ENCODE results near the gene CALCB. TPM values are rescaled to one million over a fixed set of nuclear protein-coding genes. Genes with fewer than 3 reads are reported as not detected.

CALCB gene
- total and polyA plus RNA-seq, 10 of the 15 experiments (the other 5 are each of a cell fraction or from before 2014, with no cell fraction given) = 0.09 to 0.28 (median 0.12) TPM; not detected in 3

DNA sequence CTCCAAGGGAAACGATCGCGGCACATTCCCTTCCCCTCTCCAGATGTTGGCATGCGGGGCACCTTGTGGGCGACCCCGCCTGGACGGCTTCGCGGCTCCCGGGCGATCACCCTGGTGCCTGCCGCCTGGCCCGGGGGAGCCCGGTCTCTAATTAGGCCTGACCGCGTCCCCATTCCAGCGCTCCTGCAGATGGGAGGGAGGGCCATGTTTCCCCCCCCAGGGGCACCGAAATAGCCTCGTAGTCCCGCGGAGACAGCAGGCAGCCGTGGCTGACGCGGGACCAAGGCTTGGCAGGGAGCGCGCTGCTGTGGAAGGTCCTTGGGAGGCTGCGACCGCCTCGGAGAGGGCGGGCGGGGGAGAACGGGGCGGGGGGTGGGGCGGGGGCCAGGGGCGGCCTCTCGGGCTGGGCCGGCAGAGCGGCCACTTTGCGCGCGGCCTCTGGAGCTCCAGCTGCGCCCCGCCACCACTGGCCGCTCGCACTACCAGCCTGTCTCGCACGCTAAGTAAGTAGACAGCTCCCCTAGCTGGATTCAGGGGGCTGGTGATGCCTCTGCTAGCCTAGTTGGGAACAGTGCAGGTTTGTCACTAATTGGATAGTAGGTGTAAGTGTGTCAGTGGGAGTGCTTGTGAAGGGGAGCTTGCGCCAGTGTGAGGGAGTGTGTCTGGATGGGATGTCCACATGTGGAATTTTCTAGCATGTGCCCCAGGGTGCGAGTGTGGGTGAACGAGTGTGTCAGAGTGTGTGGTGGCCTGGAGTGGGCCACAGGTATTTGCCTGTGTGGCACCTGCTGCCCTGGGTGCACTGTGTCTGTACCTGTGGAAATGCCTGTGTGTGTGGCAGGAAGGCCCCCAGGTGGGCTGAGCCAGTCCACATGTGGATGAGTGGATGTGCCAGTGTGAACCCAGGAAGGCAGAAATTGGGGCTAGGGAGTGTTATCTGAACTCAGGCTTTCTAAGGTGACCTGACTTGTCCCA is 41.4 kb downstream of the CALCB start, which contains the start of gene INSC:
Gene INSC (plus strand): TSS at position 423 of the 975 bp plus-strand sequence. CDS start 34,252 bp downstream, outside the sequence.
- DNase-seq (ENCODE audit: low read depth, low spot score) = no peak
- Histone ChIP-seq H3K4me3 (no peak within 1 kb of the TSS), H3K4me2 (ENCODE audit: control insufficient read depth, insufficient read depth) (peak within 1 kb of the TSS; percentile 64), H3K36me3 (ENCODE audit: control insufficient read depth in 2 of 2, insufficient read depth in 2 of 2, low read length in 1 of 2) (no peaks in the 10 kb centered on the region), H3K79me2 (ENCODE audit: control insufficient read depth, insufficient read depth, low read length) (no peaks in the 10 kb centered on the region), H3K4me1 (ENCODE audit: control insufficient read depth, insufficient read depth, low read length) (peaks cover 18% of the 10 kb centered on the region), H3K27me3 (replicated peaks in 1 of 2; ENCODE audit: control insufficient read depth in 2 of 2, insufficient read depth in 2 of 2, low read length in 1 of 2) (no peaks in the 10 kb centered on the region), H2AFZ (ENCODE audit: control insufficient read depth, low read depth, low read length) (no peak within 1 kb of the TSS), H3K9ac (ENCODE audit: control insufficient read depth, insufficient read depth, low read length) (no peak within 1 kb of the TSS), H3K27ac (ENCODE audit: control insufficient read depth, insufficient read depth) (no peak within 1 kb of the TSS), H4K20me1 (ENCODE audit: control insufficient read depth, insufficient read depth) (no peaks in the 10 kb centered on the region), H3K9me3 (replicated peaks; ENCODE audit: control insufficient read depth, insufficient read depth, low read length) (no peaks in the 10 kb centered on the region; the same call in 2 of the 3 replicates)
- no TSS peak for BruUV-seq (replicated peaks)
- ChIA-PET RAD21 (ENCODE audit: unreplicated experiment) (no interaction called here), POLR2A (no interaction called here), SMC1A (ENCODE audit: uncharacterized antibody, unreplicated experiment) (interaction anchor here (1.1 to 3.7 kb wide), 4 partner anchors 11 to 44 kb away, joined by 3 to 23 read pairs (median 4); no protein-coding TSS in a partner anchor), CTCF (interaction anchor here (0.6 to 1.5 kb wide), 5 partner anchors 10 to 44 kb away, joined by 3 to 6 read pairs (median 4); no protein-coding TSS in a partner anchor)
- TF ChIP-seq GABPA (IDR thresholded peaks at IDR 0.05; ENCODE audit: low read depth) = no peak
- TF ChIP-seq NRF1 (conservative IDR thresholded peaks at IDR 0.05; ENCODE audit: low read depth, low read length) = no peak
- TF ChIP-seq ZZZ3 (IDR thresholded peaks at IDR 0.05; ENCODE audit: control insufficient read depth, insufficient read length, low read depth) = no peak
- no peak for TF ChIP-seq BRCA1 (IDR thresholded peaks at IDR 0.05; ENCODE audit: low read depth, low read length)
- no peak for TF ChIP-seq ZSCAN29 (IDR thresholded peaks at IDR 0.05)
- no peak for TF ChIP-seq RB1 (IDR thresholded peaks at IDR 0.05; ENCODE audit: borderline replicate concordance)
- no peak for TF ChIP-seq NR2F1 (conservative IDR thresholded peaks at IDR 0.05)
- TF ChIP-seq, protein P1, sequence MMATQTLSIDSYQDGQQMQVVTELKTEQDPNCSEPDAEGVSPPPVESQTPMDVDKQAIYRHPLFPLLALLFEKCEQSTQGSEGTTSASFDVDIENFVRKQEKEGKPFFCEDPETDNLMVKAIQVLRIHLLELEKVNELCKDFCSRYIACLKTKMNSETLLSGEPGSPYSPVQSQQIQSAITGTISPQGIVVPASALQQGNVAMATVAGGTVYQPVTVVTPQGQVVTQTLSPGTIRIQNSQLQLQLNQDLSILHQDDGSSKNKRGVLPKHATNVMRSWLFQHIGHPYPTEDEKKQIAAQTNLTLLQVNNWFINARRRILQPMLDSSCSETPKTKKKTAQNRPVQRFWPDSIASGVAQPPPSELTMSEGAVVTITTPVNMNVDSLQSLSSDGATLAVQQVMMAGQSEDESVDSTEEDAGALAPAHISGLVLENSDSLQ (IDR thresholded peaks at IDR 0.05) = no peak
- TF ChIP-seq FOXK2 (IDR thresholded peaks at IDR 0.05) = no peak
- no peak for TF ChIP-seq CREM (IDR thresholded peaks at IDR 0.05; ENCODE audit: low read depth)
- no peak for TF ChIP-seq MEF2B (IDR thresholded peaks at IDR 0.05; ENCODE audit: partially characterized antibody, poor library complexity, severe bottlenecking)
- TF ChIP-seq BACH1 (IDR thresholded peaks at IDR 0.05; ENCODE audit: borderline replicate concordance) = no peak
- no peak for TF ChIP-seq BMI1 (IDR thresholded peaks at IDR 0.05; ENCODE audit: borderline replicate concordance)
- no peak for TF ChIP-seq SMARCA5 (IDR thresholded peaks at IDR 0.05)
- TF ChIP-seq NR2C2 (IDR thresholded peaks at IDR 0.05; ENCODE audit: borderline replicate concordance, control insufficient read depth, insufficient read length, low read depth) = no peak
- no peak for TF ChIP-seq SREBF1 (IDR thresholded peaks at IDR 0.05; ENCODE audit: low read length)
- TF ChIP-seq, protein P2, sequence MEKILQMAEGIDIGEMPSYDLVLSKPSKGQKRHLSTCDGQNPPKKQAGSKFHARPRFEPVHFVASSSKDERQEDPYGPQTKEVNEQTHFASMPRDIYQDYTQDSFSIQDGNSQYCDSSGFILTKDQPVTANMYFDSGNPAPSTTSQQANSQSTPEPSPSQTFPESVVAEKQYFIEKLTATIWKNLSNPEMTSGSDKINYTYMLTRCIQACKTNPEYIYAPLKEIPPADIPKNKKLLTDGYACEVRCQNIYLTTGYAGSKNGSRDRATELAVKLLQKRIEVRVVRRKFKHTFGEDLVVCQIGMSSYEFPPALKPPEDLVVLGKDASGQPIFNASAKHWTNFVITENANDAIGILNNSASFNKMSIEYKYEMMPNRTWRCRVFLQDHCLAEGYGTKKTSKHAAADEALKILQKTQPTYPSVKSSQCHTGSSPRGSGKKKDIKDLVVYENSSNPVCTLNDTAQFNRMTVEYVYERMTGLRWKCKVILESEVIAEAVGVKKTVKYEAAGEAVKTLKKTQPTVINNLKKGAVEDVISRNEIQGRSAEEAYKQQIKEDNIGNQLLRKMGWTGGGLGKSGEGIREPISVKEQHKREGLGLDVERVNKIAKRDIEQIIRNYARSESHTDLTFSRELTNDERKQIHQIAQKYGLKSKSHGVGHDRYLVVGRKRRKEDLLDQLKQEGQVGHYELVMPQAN (conservative IDR thresholded peaks at IDR 0.05) = no peak
- TF ChIP-seq POLR2AphosphoS2 (IDR thresholded peaks at IDR 0.05; ENCODE audit: low read depth, low read length) = no peak
- TF ChIP-seq NFYA (IDR thresholded peaks at IDR 0.05; ENCODE audit: borderline replicate concordance, low read depth, low read length) = no peak
- in situ Hi-C loops (cut with MboI) (no loop called here), intact Hi-C loops (cut with micrococcal nuclease; ENCODE audit: unreplicated experiment) (no loop called here)
- ATAC-seq = 0 out of 3 replicates have a peak, but pooled peaks have one; percentile 9
- WGBS (ENCODE audit: insufficient coverage, insufficient replicate concordance, low lambda C conversion rate, missing lambda C conversion rate) = 21% methylated on average over 31 of the region's 50 CpGs
- FAIRE-seq = no peak
